WTC11 (cell line): Measurements from ENCODE around the gene CD109. TPM values are rescaled to one million over a fixed set of nuclear protein-coding genes. Genes with fewer than 3 reads are reported as not detected.
"Not testable (repeated sequence)": the region's sequence is repeated elsewhere in the genome, so short reads cannot be mapped to it uniquely, and the experiment has no call there.

ENCODE experiments used
- ATAC-seq: fragments of 200-7000 bp; cut with Tn5 transposase; 2 replicates; pipeline ENCODE4 v1.10.0; 2021; ENCODE audit warnings: mild to moderate bottlenecking, moderate library complexity
- CTCF ChIA-PET: fragments of 300-600 bp; sonication (Branson Sonifier 250); formaldehyde crosslinking; loops from one replicate; lab custom pipeline; 2021; ENCODE audit warnings: antibody characterized with exemption; lab: Charles Lee
- POLR2A ChIA-PET: fragments of 350-600 bp; sonication (Branson Sonifier 250); formaldehyde crosslinking; loops from one replicate; lab custom pipeline; 2021; ENCODE audit warnings: antibody characterized with exemption; lab: Charles Lee
- DNase-seq: peaks from one replicate; pipeline ENCODE4 v3.0.0; 2021; ENCODE audit warnings: low spot score
- H3K27ac Mint-ChIP-seq: 2 replicates; pipeline ENCODE4 v1.8.0; 2021; ENCODE audit warnings: mixed read lengths
- H3K27me3 Mint-ChIP-seq: 2 replicates; pipeline ENCODE4 v1.8.0; 2021; ENCODE audit warnings: low read depth, mild to moderate bottlenecking, moderate library complexity, mixed read lengths
- H3K36me3 Mint-ChIP-seq: 2 replicates; pipeline ENCODE4 v1.8.0; 2021; ENCODE audit warnings: mixed read lengths
- H3K4me1 Mint-ChIP-seq: 2 replicates; pipeline ENCODE4 v1.8.0; 2022; ENCODE audit warnings: mixed read lengths
- H3K4me3 Mint-ChIP-seq: 2 replicates; pipeline ENCODE4 v1.8.0; 2021; ENCODE audit warnings: mild to moderate bottlenecking, moderate library complexity, mixed read lengths
- H3K9me3 Mint-ChIP-seq: 2 replicates; pipeline ENCODE4 v1.8.0; 2021; ENCODE audit warnings: mixed read lengths
- AFF4 ChIP-seq: sonication (generic); formaldehyde crosslinking; IDR thresholded peaks from 2 replicates; pipeline ENCODE4 v1.8.1; 2023; ENCODE audit warnings: mild to moderate bottlenecking, missing genetic modification reagents, borderline replicate concordance
- ELF4 ChIP-seq: sonication (generic); formaldehyde crosslinking; IDR thresholded peaks from 2 replicates; pipeline ENCODE4 v1.8.1; 2022; ENCODE audit warnings: low read depth, mild to moderate bottlenecking, moderate library complexity, missing genetic modification reagents
- FOXP4 ChIP-seq: sonication (generic); formaldehyde crosslinking; IDR thresholded peaks from 2 replicates; pipeline ENCODE4 v1.8.0; 2022; ENCODE audit warnings: mild to moderate bottlenecking, missing genetic modification reagents
- HMGXB4 ChIP-seq: sonication (generic); formaldehyde crosslinking; IDR thresholded peaks from 2 replicates; pipeline ENCODE4 v1.8.1; 2023; ENCODE audit warnings: mild to moderate bottlenecking, moderate library complexity, missing genetic modification reagents
- KAT7 ChIP-seq: sonication (generic); formaldehyde crosslinking; IDR thresholded peaks from 2 replicates; pipeline ENCODE4 v1.8.1; 2023; ENCODE audit warnings: missing genetic modification reagents, mild to moderate bottlenecking, borderline replicate concordance
- NR1H2 ChIP-seq: sonication (generic); formaldehyde crosslinking; IDR thresholded peaks from 2 replicates; pipeline ENCODE4 v1.9.0; 2021; ENCODE audit warnings: mild to moderate bottlenecking, moderate library complexity, missing genetic modification reagents
- PRRX2 ChIP-seq: fragments of 250-450 bp; sonication (Bioruptor Pico); IDR thresholded peaks from 2 replicates; pipeline ENCODE4 v1.8.0; 2021; ENCODE audit warnings: mild to moderate bottlenecking
- SMAD3 ChIP-seq: sonication (generic); formaldehyde crosslinking; IDR thresholded peaks from 2 replicates; pipeline ENCODE4 v1.8.0; 2022; ENCODE audit warnings: missing genetic modification reagents, mild to moderate bottlenecking, borderline replicate concordance
- ZNF317 ChIP-seq: sonication (generic); formaldehyde crosslinking; IDR thresholded peaks from 2 replicates; pipeline ENCODE4 v1.8.1; 2023; ENCODE audit warnings: low read depth, mild to moderate bottlenecking, moderate library complexity, missing genetic modification reagents, borderline replicate concordance
- ZNF425 ChIP-seq: fragments of 250-450 bp; sonication (Bioruptor Pico); conservative IDR thresholded peaks from 2 replicates; pipeline ENCODE4 v1.9.0; 2021; ENCODE audit warnings: mild to moderate bottlenecking
- ZNF532 ChIP-seq: fragments of 250-450 bp; sonication (Bioruptor Pico); IDR thresholded peaks from 2 replicates; pipeline ENCODE4 v1.9.0; 2021; ENCODE audit warnings: mild to moderate bottlenecking, borderline replicate concordance
- total RNA-seq: library from RNA; stranded (reverse); gene quantifications from 3 replicates; pipeline ENCODE4 v1.2.3, GENCODE V29; 2021

Gene CD109
- total RNA-seq, 1 experiment from 2014 or later, result 4.5 TPM

GRCh38 chr6:73680289-73680918 is 15.6 kb upstream of the CD109 start:
- CTCF ChIA-PET, result no interaction called here
- peaks cover 8% of the 10 kb centered on the region; the same call in 1 of the 2 replicates for H3K27me3 Mint-ChIP-seq
- H3K9me3 Mint-ChIP-seq, result peaks cover 34% of the 10 kb centered on the region
- H3K4me3 Mint-ChIP-seq, result no peak overlapping the region
- POLR2A ChIA-PET, result no interaction called here
- no peaks in the 10 kb centered on the region for H3K4me1 Mint-ChIP-seq
- peaks cover 20% of the 10 kb centered on the region for H3K36me3 Mint-ChIP-seq
- TF ChIP-seq FOXP4 (CRISPR knock-in tag) (no peak), ELF4 (no peak), SMAD3 (CRISPR knock-in tag) (no peak), KAT7 (no peak), ZNF532 (CRISPR knock-in tag) (no peak), ZNF425 (CRISPR knock-in tag) (no peak), NR1H2 (no peak), PRRX2 (CRISPR knock-in tag) (no peak), ZNF317 (CRISPR knock-in tag) (no peak), AFF4 (CRISPR knock-in tag) (no peak), HMGXB4 (CRISPR knock-in tag) (no peak)
- H3K27ac Mint-ChIP-seq, result no peak overlapping the region
- DNase-seq (no peak), ATAC-seq (no peak)

- Mint-ChIP-seq H3K36me3 (peaks cover 20% of the 10 kb centered on the region), H3K9me3 (peaks cover 34% of the 10 kb centered on the region)
- H3K27ac Mint-ChIP-seq, H3K4me1 Mint-ChIP-seq, H3K27me3 Mint-ChIP-seq, ATAC-seq, POLR2A ChIA-PET, H3K4me3 Mint-ChIP-seq, CTCF ChIA-PET, DNase-seq: not testable (repeated sequence)
Observed at GRCh38 chr6:73683574-73683973, 12.4 kb upstream of the CD109 start.
